ENCODE data around the gene TIPARP.
A peak's percentile ranks its signal among the peaks of the same experiment; 100 is the strongest.

TIPARP gene, protein sequence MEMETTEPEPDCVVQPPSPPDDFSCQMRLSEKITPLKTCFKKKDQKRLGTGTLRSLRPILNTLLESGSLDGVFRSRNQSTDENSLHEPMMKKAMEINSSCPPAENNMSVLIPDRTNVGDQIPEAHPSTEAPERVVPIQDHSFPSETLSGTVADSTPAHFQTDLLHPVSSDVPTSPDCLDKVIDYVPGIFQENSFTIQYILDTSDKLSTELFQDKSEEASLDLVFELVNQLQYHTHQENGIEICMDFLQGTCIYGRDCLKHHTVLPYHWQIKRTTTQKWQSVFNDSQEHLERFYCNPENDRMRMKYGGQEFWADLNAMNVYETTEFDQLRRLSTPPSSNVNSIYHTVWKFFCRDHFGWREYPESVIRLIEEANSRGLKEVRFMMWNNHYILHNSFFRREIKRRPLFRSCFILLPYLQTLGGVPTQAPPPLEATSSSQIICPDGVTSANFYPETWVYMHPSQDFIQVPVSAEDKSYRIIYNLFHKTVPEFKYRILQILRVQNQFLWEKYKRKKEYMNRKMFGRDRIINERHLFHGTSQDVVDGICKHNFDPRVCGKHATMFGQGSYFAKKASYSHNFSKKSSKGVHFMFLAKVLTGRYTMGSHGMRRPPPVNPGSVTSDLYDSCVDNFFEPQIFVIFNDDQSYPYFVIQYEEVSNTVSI

GRCh38 chr3:156674046-156674910, at the start of gene TIPARP:
TIPARP (plus strand) TSS chr3:156674590; CDS start chr3:156677698, 3,108 bp downstream.
- DNase-seq (ENCODE audit: low read depth): peak; percentile 91

GRCh38 chr3:156626104-156626503, 48.3 kb upstream of the TIPARP start:
- DNase-seq (ENCODE audit: low read depth): no peak

DNA sequence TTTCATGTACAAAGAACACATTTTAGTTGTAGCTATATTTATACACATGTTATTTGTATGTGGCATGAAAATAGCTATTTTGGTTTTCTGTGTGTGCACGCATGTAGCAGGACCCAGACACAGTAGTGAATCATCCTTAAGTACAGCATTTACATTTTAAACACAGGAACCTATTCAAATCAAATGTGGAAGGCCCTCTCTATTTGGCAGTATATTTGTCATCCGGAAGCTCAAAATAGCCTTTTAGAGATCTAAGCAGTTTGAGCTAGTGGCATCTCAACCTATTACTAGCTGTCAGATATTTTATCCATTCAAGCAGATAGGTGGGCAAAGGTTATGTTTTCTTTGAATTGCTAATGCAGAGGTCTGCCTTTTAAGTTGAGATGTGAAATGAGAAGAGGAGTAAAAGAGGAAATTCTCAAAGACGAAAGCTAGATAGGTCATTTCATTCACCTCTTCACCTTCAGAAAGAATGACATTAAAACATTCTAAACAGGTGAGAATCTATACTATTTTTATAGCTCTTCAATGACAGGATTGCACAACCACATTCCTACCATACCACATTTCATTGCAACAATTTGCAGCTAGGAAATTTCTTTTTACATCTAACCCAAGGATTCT, 46.3 kb upstream of the TIPARP start:
- no peak for DNase-seq (ENCODE audit: low read depth)

GRCh38 chr3:156628836-156629618, 45.4 kb upstream of the TIPARP start:
- no peak for DNase-seq (ENCODE audit: low read depth)

- no peak for DNase-seq (ENCODE audit: low read depth)
These were observed 44.2 kb upstream of the TIPARP start for GRCh38 chr3:156630081-156630772.

DNA sequence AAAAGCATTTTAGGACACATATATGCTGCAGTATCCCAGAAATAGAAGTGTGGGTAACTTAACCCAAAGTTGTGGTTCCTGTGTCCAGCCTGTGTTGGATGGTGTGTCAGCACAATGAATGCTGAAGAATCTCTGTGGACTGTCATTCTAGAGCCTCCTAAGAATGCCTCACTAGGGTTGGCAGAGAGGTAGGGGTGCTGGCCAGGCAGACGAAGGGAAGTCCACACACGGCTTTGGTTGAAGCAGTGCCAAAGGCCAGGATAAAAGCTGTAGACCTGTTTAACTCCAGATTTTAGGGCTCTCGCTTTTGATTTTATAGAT, 43.7 kb upstream of the TIPARP start:
- no peak for DNase-seq (ENCODE audit: low read depth)

DNA sequence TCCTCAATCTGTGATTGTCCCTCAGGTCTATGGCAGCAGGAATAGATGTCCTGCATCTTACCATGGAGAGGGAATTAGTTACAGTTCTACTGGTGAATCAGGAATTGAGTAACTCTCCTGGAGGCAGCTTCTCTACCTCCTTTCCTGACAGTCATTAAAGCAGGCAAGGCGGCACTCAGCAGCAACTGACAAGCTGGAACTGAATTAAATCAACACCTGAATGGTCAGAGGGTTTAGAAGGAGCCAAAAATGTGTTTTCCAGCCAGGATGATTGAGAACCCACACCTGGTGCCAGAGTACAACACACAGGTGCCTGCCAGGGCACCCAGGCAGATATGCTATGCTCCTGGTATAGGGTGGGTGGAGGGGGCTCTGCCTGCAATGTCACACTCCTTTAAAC, 43.1 kb upstream of the TIPARP start:
- DNase-seq (ENCODE audit: low read depth): no peak

DNA sequence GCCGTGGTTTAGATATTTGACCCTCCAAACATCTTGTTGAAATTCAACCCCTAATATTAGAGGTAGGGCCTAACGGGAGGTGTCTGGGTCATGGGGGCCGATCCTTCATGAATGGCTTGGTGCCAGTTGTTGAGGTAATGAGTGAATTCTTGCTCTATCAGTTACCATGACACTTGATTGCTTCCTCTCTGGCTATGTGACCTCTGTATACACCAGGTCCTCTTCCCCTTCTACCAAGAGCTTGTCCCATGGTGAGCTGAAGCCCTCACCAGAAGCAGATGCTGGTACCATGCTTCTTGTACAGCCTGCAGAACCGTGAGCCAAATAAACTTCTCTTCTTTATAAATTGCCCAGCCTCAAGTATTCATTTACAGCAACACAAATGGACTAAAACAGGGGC, 41.8 kb upstream of the TIPARP start:
- no peak for DNase-seq (ENCODE audit: low read depth)

- DNase-seq (ENCODE audit: low read depth): no peak
These were observed 41.1 kb upstream of the TIPARP start for GRCh38 chr3:156633335-156633734.

DNA sequence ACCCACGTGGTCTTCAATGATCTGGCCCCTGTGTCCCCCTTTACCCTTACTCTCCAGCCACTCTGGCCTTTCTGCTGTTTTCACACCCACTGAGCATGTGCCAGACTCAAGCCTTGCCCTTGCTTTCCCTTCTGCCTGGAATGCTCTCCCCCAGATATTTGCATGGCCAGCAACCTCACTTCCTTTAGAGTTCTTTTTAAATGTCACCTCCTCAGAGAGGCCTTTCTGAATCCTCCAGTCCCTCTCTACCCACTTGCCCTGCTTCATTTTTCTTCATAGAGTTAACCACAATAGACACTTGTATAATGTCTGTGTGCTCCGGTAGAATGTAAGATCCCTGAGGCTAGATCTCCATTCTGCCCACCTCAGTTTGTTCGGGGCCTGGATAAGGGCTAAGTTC, 39.4 kb upstream of the TIPARP start:
- no peak for DNase-seq (ENCODE audit: low read depth)

GRCh38 chr3:156635973-156636372, 38.4 kb upstream of the TIPARP start:
- DNase-seq (ENCODE audit: low read depth): no peak

GRCh38 chr3:156637480-156638022, 36.8 kb upstream of the TIPARP start:
- DNase-seq (ENCODE audit: low read depth): no peak

DNA sequence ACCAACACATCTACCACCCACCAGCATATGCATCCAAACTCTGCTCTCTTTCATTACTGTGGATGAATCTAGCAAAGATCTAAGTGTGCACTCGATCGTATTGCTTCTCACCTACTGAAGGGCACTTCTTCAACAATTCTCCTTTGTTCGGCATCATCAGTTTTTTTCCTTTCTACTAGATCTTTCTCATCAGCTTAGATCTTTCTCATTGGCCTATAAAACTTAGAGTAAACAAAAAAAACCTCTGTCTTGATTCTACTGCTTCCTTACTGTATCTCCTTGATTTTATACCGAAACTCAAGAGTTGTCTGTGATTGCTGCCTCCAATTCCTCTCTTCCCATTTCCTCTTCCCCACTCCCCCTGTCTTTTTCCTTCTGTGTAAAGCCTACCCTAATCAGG, 36.1 kb upstream of the TIPARP start:
- DNase-seq (ENCODE audit: low read depth): no peak

DNA sequence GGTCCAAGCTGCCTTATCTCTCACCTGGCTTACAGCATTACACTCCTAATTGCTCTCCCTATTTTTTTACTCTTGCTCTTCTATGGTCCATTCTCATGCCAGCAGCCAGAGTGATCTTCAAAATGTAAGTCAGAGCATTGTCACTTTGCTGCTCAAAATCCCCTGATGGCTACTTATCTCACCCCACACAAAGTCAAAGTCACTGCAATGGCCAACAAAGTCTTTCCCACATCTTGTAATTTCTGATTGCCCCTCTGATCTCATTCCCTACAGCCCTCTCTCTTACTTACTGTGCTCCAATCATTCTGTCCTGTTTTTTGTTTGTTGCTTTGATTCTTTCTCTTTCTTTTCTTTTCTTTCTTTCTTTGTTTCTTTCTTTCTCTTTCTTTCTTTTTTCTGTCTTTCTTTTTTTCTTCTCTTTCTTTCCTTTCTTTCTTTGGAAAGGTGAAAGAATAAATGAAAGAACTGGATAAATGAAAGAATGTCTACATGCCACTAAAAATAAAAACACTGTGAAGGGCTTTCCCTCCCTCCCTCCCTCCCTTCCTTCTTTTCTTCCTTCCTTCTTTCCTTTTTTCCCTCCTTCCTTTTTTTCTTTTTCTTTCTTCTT, 34.9 kb upstream of the TIPARP start:
- no peak for DNase-seq (ENCODE audit: low read depth)

GRCh38 chr3:156641618-156641975, 32.8 kb upstream of the TIPARP start:
- no peak for DNase-seq (ENCODE audit: low read depth)

- no peak for DNase-seq (ENCODE audit: low read depth)
These were observed 31.4 kb upstream of the TIPARP start for GRCh38 chr3:156642750-156643728.

- no peak for DNase-seq (ENCODE audit: low read depth)
These were observed 30.5 kb upstream of the TIPARP start for GRCh38 chr3:156643729-156644389.

- DNase-seq (ENCODE audit: low read depth): no peak
These were observed 29.4 kb upstream of the TIPARP start for GRCh38 chr3:156644958-156645357.
